Activated naive CD8-positive, alpha-beta T cell treated with anti-CD3 and anti-CD28 coated beads, Interleukin-2, amount 10 ng/mL, durations not matched to agents 7 days and 5 days (primary cell): ENCODE results near the gene CFAP43. TPM values are rescaled to one million over a fixed set of nuclear protein-coding genes. Genes with fewer than 3 reads are reported as not detected.

Experiments used
- ATAC-seq: fragments of 150-1000 bp; cut with Tn5 transposase; one replicate; pipeline ENCODE4 v1.10.0; 2021; ENCODE audit warnings: low read depth, moderate library complexity
- POLR2A ChIA-PET: fragments of 350-600 bp; sonication (Branson Sonifier 250); formaldehyde crosslinking; loops from one replicate; lab custom pipeline; 2021; ENCODE audit warnings: antibody characterized with exemption; lab: Charles Lee
- DNase-seq: peaks from one replicate; pipeline ENCODE4 v3.0.0; 2021
- H3K27ac Mint-ChIP-seq: one replicate; pipeline ENCODE4 v1.8.0; 2022; ENCODE audit warnings: mild to moderate bottlenecking, mixed read lengths
- H3K27me3 Mint-ChIP-seq: one replicate; pipeline ENCODE4 v1.8.0; 2022; ENCODE audit warnings: mild to moderate bottlenecking, moderate library complexity, mixed read lengths
- H3K36me3 Mint-ChIP-seq: one replicate; pipeline ENCODE4 v1.8.0; 2021; ENCODE audit warnings: mild to moderate bottlenecking, mixed read lengths
- H3K4me1 Mint-ChIP-seq: one replicate; pipeline ENCODE4 v1.8.0; 2021; ENCODE audit warnings: mixed read lengths
- H3K4me3 Mint-ChIP-seq: one replicate; pipeline ENCODE4 v1.8.0; 2022; ENCODE audit warnings: mild to moderate bottlenecking, moderate library complexity, mixed read lengths
- H3K9me3 Mint-ChIP-seq: one replicate; pipeline ENCODE4 v1.8.0; 2021; ENCODE audit warnings: mixed read lengths
- total RNA-seq, 2 experiments: library from RNA; stranded (reverse); gene quantifications; one replicate each; pipeline ENCODE4 v1.2.3, GENCODE V29; 2021

The CFAP43 gene
- total RNA-seq, 2 experiments from 2014 or later = 0.25 TPM; not detected in 1

- ATAC-seq = no peak
- Mint-ChIP-seq H3K27ac (no peak overlapping the region), H3K4me1 (peaks cover 9% of the 10 kb centered on the region), H3K4me3 (no peak overlapping the region), H3K36me3 (no peaks in the 10 kb centered on the region), H3K9me3 (peaks cover 1% of the 10 kb centered on the region), H3K27me3 (peaks cover 26% of the 10 kb centered on the region)
- DNase-seq = no peak
- POLR2A ChIA-PET = no interaction called here
Observed at GRCh38 chr10:104113376-104113956, 118.7 kb downstream of the CFAP43 start.

- H3K36me3 Mint-ChIP-seq = no peaks in the 10 kb centered on the region
- no peak overlapping the region for H3K4me3 Mint-ChIP-seq
- POLR2A ChIA-PET = interaction anchor here (2.3 kb wide), 1 partner anchor 11 kb away, joined by 11 read pairs; the partner anchor contains the start of gene SFR1
- H3K4me1 Mint-ChIP-seq = peaks cover 9% of the 10 kb centered on the region
- peaks cover 13% of the 10 kb centered on the region for H3K27me3 Mint-ChIP-seq
- no peak for ATAC-seq
- no peak for DNase-seq
- no peak overlapping the region for H3K27ac Mint-ChIP-seq
- H3K9me3 Mint-ChIP-seq = peaks cover 1% of the 10 kb centered on the region
Observed at GRCh38 chr10:104109908-104110662, 122.1 kb downstream of the CFAP43 start.

GRCh38 chr10:104104926-104105325 is 127.2 kb downstream of the CFAP43 start:
- H3K4me3 Mint-ChIP-seq = no peak overlapping the region
- H3K27ac Mint-ChIP-seq = no peak overlapping the region
- peaks cover 27% of the 10 kb centered on the region for H3K27me3 Mint-ChIP-seq
- POLR2A ChIA-PET = no interaction called here
- H3K4me1 Mint-ChIP-seq = no peaks in the 10 kb centered on the region
- DNase-seq (no peak), ATAC-seq (no peak)
- H3K36me3 Mint-ChIP-seq = no peaks in the 10 kb centered on the region
- no peaks in the 10 kb centered on the region for H3K9me3 Mint-ChIP-seq

- POLR2A ChIA-PET = no interaction called here
- DNase-seq (no peak), ATAC-seq (no peak)
- no peaks in the 10 kb centered on the region for H3K4me1 Mint-ChIP-seq
- peaks cover 27% of the 10 kb centered on the region for H3K27me3 Mint-ChIP-seq
- no peaks in the 10 kb centered on the region for H3K9me3 Mint-ChIP-seq
- H3K4me3 Mint-ChIP-seq = no peak overlapping the region
- H3K36me3 Mint-ChIP-seq = no peaks in the 10 kb centered on the region
- H3K27ac Mint-ChIP-seq = no peak overlapping the region
Observed at GRCh38 chr10:104104418-104104817, 127.7 kb downstream of the CFAP43 start.

GRCh38 chr10:104103956-104104355 is 128.2 kb downstream of the CFAP43 start:
- Mint-ChIP-seq H3K4me3 (no peak overlapping the region), H3K36me3 (no peaks in the 10 kb centered on the region), H3K9me3 (no peaks in the 10 kb centered on the region), H3K4me1 (no peaks in the 10 kb centered on the region), H3K27ac (no peak overlapping the region), H3K27me3 (peaks cover 30% of the 10 kb centered on the region)
- ATAC-seq (no peak), DNase-seq (no peak)
- POLR2A ChIA-PET = no interaction called here

GRCh38 chr10:104101902-104102301 is 130.3 kb downstream of the CFAP43 start:
- POLR2A ChIA-PET = no interaction called here
- Mint-ChIP-seq H3K36me3 (no peaks in the 10 kb centered on the region), H3K9me3 (no peaks in the 10 kb centered on the region), H3K27ac (no peak overlapping the region), H3K4me3 (no peak overlapping the region), H3K27me3 (peaks cover 39% of the 10 kb centered on the region), H3K4me1 (no peaks in the 10 kb centered on the region)
- no peak for DNase-seq
- ATAC-seq = no peak

- Mint-ChIP-seq H3K4me3 (no peak overlapping the region), H3K4me1 (no peaks in the 10 kb centered on the region), H3K36me3 (no peaks in the 10 kb centered on the region), H3K27me3 (peaks cover 39% of the 10 kb centered on the region), H3K9me3 (peaks cover 2% of the 10 kb centered on the region), H3K27ac (no peak overlapping the region)
- no peak for ATAC-seq
- no peak for DNase-seq
- POLR2A ChIA-PET = interaction anchor here (1.0 kb wide), 1 partner anchor 69 kb away, joined by 4 read pairs; no protein-coding TSS in a partner anchor
Observed at GRCh38 chr10:104100795-104101194, 131.4 kb downstream of the CFAP43 start.

GRCh38 chr10:104099941-104100340 is 132.2 kb downstream of the CFAP43 start:
- POLR2A ChIA-PET = no interaction called here
- Mint-ChIP-seq H3K9me3 (peaks cover 2% of the 10 kb centered on the region), H3K4me1 (no peaks in the 10 kb centered on the region), H3K4me3 (no peak overlapping the region), H3K27ac (no peak overlapping the region), H3K27me3 (peaks cover 39% of the 10 kb centered on the region), H3K36me3 (no peaks in the 10 kb centered on the region)
- DNase-seq (no peak), ATAC-seq (no peak)

GRCh38 chr10:104099269-104099668 is 132.9 kb downstream of the CFAP43 start:
- DNase-seq (no peak), ATAC-seq (no peak)
- no peaks in the 10 kb centered on the region for H3K4me1 Mint-ChIP-seq
- no peak overlapping the region for H3K4me3 Mint-ChIP-seq
- no peak overlapping the region for H3K27ac Mint-ChIP-seq
- H3K9me3 Mint-ChIP-seq = peaks cover 2% of the 10 kb centered on the region
- H3K27me3 Mint-ChIP-seq = peaks cover 33% of the 10 kb centered on the region
- H3K36me3 Mint-ChIP-seq = no peaks in the 10 kb centered on the region
- POLR2A ChIA-PET = no interaction called here

GRCh38 chr10:104098358-104098925 is 133.7 kb downstream of the CFAP43 start:
- no peak for DNase-seq
- no peaks in the 10 kb centered on the region for H3K36me3 Mint-ChIP-seq
- POLR2A ChIA-PET = no interaction called here
- H3K9me3 Mint-ChIP-seq = peaks cover 2% of the 10 kb centered on the region
- H3K27ac Mint-ChIP-seq = no peak overlapping the region
- no peak for ATAC-seq
- no peak overlapping the region for H3K4me3 Mint-ChIP-seq
- peaks cover 33% of the 10 kb centered on the region for H3K27me3 Mint-ChIP-seq
- H3K4me1 Mint-ChIP-seq = no peaks in the 10 kb centered on the region

GRCh38 chr10:104096692-104097091 is 135.5 kb downstream of the CFAP43 start:
- POLR2A ChIA-PET = no interaction called here
- Mint-ChIP-seq H3K4me1 (no peaks in the 10 kb centered on the region), H3K27ac (no peak overlapping the region), H3K9me3 (peaks cover 2% of the 10 kb centered on the region), H3K27me3 (peaks cover 22% of the 10 kb centered on the region), H3K4me3 (no peak overlapping the region), H3K36me3 (no peaks in the 10 kb centered on the region)
- DNase-seq = no peak
- no peak for ATAC-seq

- DNase-seq (no peak), ATAC-seq (no peak)
- H3K27ac Mint-ChIP-seq = no peak overlapping the region
- H3K4me3 Mint-ChIP-seq = no peak overlapping the region
- H3K4me1 Mint-ChIP-seq = no peaks in the 10 kb centered on the region
- H3K9me3 Mint-ChIP-seq = peaks cover 2% of the 10 kb centered on the region
- no peaks in the 10 kb centered on the region for H3K36me3 Mint-ChIP-seq
- peaks cover 2% of the 10 kb centered on the region for H3K27me3 Mint-ChIP-seq
- POLR2A ChIA-PET = no interaction called here
Observed at GRCh38 chr10:104092749-104093148, 139.4 kb downstream of the CFAP43 start.

- H3K27me3 Mint-ChIP-seq = peaks cover 2% of the 10 kb centered on the region
- H3K36me3 Mint-ChIP-seq = no peaks in the 10 kb centered on the region
- no peak overlapping the region for H3K4me3 Mint-ChIP-seq
- peaks cover under 1% of the 10 kb centered on the region for H3K4me1 Mint-ChIP-seq
- H3K9me3 Mint-ChIP-seq = no peaks in the 10 kb centered on the region
- DNase-seq (no peak), ATAC-seq (no peak)
- POLR2A ChIA-PET = no interaction called here
- no peak overlapping the region for H3K27ac Mint-ChIP-seq
Observed at GRCh38 chr10:104090611-104091010, 141.6 kb downstream of the CFAP43 start.

GRCh38 chr10:104089621-104090020 is 142.5 kb downstream of the CFAP43 start:
- H3K9me3 Mint-ChIP-seq = no peaks in the 10 kb centered on the region
- no peak for DNase-seq
- H3K4me3 Mint-ChIP-seq = no peak overlapping the region
- no peak for ATAC-seq
- H3K4me1 Mint-ChIP-seq = peaks cover 1% of the 10 kb centered on the region
- POLR2A ChIA-PET = interaction anchor here (0.6 kb wide), 1 partner anchor 204 kb away, joined by 3 read pairs; no protein-coding TSS in a partner anchor
- H3K27me3 Mint-ChIP-seq = peaks cover 2% of the 10 kb centered on the region
- H3K36me3 Mint-ChIP-seq = no peaks in the 10 kb centered on the region
- no peak overlapping the region for H3K27ac Mint-ChIP-seq
